GM19099 (cell line): ENCODE measurements around the gene ADAMTSL1.

Experiments used
- POLR2A ChIP-seq: IDR thresholded peaks from 3 replicates; pipeline ENCODE4 v1.6.1; 2011; ENCODE audit warnings: low read depth; ENCODE audit not compliant: insufficient read length; ENCODE audit errors: extremely low read depth

ADAMTSL1 gene

GRCh38 chr9:18851069-18851795, 377.3 kb downstream of the ADAMTSL1 start:
- TF ChIP-seq POLR2A: no peak

GRCh38 chr9:18855656-18856055, 381.7 kb downstream of the ADAMTSL1 start:
- no peak for TF ChIP-seq POLR2A

- TF ChIP-seq POLR2A: no peak
Measured at GRCh38 chr9:18857334-18857733, 383.4 kb downstream of the ADAMTSL1 start.

GRCh38 chr9:18857769-18858168, 383.8 kb downstream of the ADAMTSL1 start:
- no peak for TF ChIP-seq POLR2A

DNA sequence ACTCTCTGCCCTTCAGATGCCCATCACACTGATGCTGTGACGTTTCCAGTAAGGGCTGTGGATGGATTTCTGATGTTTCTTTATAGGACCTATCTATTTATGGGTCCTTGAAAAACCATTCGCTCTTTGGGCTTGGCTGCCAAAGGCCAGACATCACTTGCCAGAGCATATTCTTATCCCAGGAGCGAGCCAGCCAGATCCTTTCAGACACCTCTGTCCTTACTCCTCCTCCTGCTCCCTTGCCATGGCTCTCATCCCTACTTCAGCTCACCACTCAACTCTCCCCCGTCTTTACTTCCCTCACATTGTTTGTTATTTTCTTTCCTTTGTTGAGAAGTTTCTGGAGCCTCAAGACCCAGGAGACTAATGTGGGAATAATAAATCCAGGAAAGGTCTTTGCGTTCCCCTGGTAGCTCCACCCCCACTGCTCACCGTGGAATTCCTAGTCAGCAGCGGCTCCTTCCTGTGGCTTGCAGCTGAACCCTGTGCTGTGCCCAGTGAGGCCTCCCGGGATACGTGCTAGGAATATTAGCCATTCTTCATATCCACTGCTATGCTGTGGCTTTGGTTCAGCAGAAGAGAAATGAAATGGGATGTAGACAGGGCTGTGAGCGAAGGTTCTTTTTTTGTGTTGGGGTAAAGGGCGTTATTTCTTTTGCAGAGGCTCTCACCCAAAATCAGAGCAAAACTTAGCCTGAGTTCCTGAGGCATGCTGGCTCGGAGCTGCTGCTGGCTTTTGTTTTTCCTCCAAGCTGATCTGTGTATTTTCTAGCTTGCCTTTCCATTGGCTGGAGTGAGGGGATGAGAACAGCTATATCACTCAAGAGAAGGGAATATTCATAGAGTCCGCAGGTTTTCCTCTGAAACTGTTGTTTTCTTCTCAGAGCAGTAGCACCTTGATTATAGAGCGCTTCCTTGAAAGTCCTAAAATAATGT, 387.9 kb downstream of the ADAMTSL1 start:
- no peak for TF ChIP-seq POLR2A

DNA sequence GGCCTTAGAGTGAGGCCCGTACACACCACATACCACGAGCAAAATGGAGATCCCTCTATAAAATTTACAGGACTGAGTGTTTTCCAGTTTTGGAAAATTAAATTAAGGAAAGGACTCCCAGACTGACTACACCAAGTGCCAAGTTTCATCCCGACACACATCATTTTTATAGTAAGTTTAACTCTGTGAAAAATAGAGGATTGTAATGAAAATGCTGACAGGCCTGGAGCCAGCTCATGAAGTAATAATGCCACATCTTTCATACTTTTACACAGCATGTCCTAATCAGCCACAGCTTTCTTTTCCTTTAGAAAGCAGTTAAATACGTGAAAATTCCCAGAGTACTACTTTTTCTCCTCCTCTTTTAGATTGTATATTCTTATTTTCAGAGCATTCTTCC, 389.8 kb downstream of the ADAMTSL1 start:
- no peak for TF ChIP-seq POLR2A

DNA sequence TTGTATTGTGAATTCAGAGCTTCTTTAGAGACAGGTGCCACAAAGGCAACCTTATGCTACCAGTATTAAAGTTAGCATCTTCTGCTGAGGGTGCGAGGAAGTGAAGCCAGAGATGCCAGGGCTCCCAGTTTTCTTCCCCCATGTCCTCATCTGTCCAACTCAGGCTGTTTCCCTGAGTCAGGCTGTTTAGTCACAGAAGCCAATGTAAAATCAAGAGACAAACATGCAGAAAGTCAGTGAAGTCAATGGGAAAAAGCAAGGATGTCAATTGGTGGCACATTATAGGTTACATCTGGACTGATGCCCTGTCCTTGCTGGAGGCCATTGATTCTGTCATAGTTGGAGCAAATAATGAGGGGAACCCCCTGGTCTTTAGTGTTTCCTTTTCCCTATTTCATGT, 390.6 kb downstream of the ADAMTSL1 start:
- TF ChIP-seq POLR2A: no peak

GRCh38 chr9:18865542-18865941, 391.6 kb downstream of the ADAMTSL1 start:
- no peak for TF ChIP-seq POLR2A

DNA sequence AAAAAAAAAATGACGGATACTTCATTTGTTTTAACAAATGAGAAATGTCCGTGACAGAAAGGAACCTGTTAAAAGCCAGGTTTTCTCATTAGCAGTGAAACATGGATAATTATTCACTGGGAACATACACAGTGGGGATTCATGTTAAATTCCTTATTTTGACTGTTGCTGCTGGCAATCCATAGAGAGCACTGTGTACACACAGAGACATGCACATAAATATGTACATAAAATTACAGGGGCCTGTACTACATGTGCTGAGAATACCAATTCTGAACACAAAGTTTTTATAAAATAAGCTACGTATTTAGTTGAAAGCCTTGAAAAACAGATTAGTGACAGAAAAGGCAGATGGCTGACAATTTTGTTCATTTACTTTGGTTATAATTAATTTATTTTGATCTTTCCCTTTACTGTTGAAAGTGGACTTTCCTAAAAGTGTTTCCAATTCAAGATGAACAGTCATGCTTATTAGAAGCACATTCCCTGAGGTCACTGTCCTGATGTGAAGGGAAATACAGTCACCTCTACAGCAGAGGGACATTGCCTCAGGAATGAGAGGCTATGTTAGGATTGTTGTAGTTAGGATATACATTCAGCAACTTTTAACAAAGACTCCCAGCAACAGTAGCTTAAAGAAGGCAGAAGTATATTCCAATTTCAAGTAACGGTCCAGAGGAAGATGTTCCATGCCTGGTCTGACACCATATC, 392.3 kb downstream of the ADAMTSL1 start:
- no peak for TF ChIP-seq POLR2A

GRCh38 chr9:18869725-18870124, 395.8 kb downstream of the ADAMTSL1 start:
- TF ChIP-seq POLR2A: no peak

DNA sequence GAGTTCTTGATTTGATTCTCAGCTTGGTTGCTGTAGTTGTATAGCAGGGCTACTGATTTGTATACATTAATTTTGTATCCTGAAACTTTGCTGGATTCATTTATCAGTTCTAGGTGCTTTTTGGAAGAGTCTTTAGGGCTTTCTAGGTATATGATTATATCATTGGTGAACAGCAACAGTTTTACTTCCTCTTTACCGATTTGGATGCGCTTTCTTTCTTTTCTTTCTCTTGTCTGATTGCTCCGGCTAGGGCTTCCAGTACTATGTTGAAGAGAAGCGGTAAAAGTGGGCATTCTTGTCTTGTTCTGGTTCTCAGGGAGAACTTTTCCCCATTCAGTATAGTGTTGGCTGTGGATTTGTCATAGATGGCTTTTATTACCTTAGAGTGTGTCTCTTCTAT, 400.1 kb downstream of the ADAMTSL1 start:
- no peak for TF ChIP-seq POLR2A

GRCh38 chr9:18877984-18878383, 404.0 kb downstream of the ADAMTSL1 start:
- no peak for TF ChIP-seq POLR2A

- TF ChIP-seq POLR2A: no peak
Measured at GRCh38 chr9:18881758-18882157, 407.8 kb downstream of the ADAMTSL1 start.

DNA sequence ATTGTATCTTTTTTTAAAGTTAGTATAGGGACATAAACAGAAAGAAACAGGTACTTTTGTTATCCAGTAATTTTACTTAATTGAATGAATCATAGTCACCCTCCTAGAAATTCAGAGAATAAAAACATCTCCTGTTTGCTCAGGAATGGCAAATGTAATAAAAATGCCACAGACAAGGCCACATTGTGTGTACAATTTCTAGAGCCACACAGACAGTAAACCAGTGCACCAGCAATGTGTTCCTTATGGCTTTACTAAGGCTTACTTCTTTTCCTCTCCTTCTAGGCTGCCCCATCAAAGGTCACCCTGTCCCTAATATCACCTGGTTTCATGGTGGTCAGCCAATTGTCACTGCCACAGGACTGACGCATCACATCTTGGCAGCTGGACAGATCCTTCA, 413.6 kb downstream of the ADAMTSL1 start:
- TF ChIP-seq POLR2A: no peak

- TF ChIP-seq POLR2A: no peak
Measured at GRCh38 chr9:18888290-18888689, 414.3 kb downstream of the ADAMTSL1 start.
